Endothelial cell (in vitro differentiated cells): Measurements from ENCODE around the gene SMURF1. TPM values are rescaled to one million over a fixed set of nuclear protein-coding genes. Genes with fewer than 3 reads are reported as not detected.
A peak's percentile ranks its signal among the peaks of the same experiment; 100 is the strongest.

ENCODE experiments used
- DNase-seq: peaks from one replicate; pipeline ENCODE4 v3.0.0; 2021; ENCODE audit warnings: low spot score
- H3K27ac Mint-ChIP-seq: one replicate; pipeline ENCODE4 v1.8.0; 2021; ENCODE audit warnings: mixed read lengths, inconsistent platforms; ENCODE audit not compliant: unreplicated experiment
- H3K27me3 Mint-ChIP-seq: one replicate; pipeline ENCODE4 v1.8.0; 2021; ENCODE audit warnings: mild to moderate bottlenecking, moderate library complexity, mixed read lengths, inconsistent platforms; ENCODE audit not compliant: unreplicated experiment
- H3K36me3 Mint-ChIP-seq: one replicate; pipeline ENCODE4 v1.8.0; 2021; ENCODE audit warnings: mild to moderate bottlenecking, low read depth, mixed read lengths, inconsistent platforms; ENCODE audit not compliant: unreplicated experiment
- H3K4me1 Mint-ChIP-seq: one replicate; pipeline ENCODE4 v1.8.0; 2021; ENCODE audit warnings: mild to moderate bottlenecking, mixed read lengths, inconsistent platforms; ENCODE audit not compliant: unreplicated experiment
- H3K4me3 Mint-ChIP-seq: one replicate; pipeline ENCODE4 v1.8.0; 2021; ENCODE audit warnings: mild to moderate bottlenecking, mixed read lengths, inconsistent platforms; ENCODE audit not compliant: unreplicated experiment
- H3K9me3 Mint-ChIP-seq: one replicate; pipeline ENCODE4 v1.8.0; 2021; ENCODE audit warnings: mixed read lengths, inconsistent platforms; ENCODE audit not compliant: unreplicated experiment
- total RNA-seq: library from RNA; stranded (reverse); fragmentation: NEBNext Ultra II Directional; extraction: Animal tissue kit (Norgen Biotek cat#: 25700); gene quantifications from one replicate; pipeline ENCODE4 v1.2.1, GENCODE V29; 2021; ENCODE audit not compliant: unreplicated experiment
- TF ChIP-seq, protein P1 (sequence below): fragments of 200-600 bp; sonication (generic); IDR thresholded peaks from one replicate; pipeline ENCODE4 v1.5.0; 2021; ENCODE audit warnings: antibody characterized with exemption; ENCODE audit not compliant: unreplicated experiment

The SMURF1 gene
- total RNA-seq, 1 donor from 2014 or later: 32.5 TPM

DNA sequence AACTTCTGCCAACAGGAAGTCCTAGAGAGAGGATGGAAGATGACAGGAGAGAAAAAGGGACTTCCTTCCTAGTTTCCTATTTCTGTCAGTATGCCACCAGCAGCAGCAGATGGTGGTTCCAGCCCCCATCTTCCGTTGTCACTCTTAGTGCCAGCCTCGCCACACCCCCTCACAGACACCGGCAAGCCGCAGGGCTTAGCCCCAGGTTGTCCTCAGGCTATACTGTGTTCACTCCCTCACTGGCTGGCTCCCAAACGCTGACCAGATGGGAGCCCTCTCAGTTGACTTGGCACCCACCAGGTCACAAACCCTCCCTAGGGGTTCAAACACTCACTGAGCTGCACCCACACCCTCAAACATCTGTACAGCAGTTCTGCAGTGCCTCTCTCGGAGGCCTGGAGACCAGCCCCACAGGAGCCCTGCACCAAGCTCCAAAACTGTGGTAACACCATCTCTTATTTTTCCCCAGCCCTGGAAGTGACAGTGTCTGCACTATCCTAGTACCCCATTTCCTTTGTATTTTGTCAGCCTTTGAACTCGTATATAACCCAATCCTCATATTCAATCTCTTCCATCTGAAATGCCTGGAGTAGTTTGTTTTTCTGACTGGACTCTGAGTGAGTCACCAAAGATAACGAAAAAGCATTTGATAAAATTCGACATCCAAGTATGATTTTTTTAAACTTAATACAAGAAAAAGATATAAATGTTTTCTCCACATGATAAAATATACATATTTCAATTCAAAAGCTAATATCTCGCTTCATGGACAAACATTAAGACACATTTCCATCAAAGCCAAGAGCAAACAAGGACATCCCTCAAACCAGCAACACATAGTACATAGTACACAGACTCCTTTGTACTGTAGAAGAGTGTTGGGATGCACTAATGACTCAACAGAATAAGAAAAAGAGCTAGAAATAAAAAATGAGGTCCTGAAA is 34.5 kb downstream of the SMURF1 start:
- H3K27me3 Mint-ChIP-seq: peaks cover 2% of the 10 kb centered on the region
- no peak for DNase-seq
- peak overlapping the region; percentile 16 for H3K27ac Mint-ChIP-seq
- peak overlapping the region; percentile 1 for H3K4me3 Mint-ChIP-seq
- TF ChIP-seq, protein P1, sequence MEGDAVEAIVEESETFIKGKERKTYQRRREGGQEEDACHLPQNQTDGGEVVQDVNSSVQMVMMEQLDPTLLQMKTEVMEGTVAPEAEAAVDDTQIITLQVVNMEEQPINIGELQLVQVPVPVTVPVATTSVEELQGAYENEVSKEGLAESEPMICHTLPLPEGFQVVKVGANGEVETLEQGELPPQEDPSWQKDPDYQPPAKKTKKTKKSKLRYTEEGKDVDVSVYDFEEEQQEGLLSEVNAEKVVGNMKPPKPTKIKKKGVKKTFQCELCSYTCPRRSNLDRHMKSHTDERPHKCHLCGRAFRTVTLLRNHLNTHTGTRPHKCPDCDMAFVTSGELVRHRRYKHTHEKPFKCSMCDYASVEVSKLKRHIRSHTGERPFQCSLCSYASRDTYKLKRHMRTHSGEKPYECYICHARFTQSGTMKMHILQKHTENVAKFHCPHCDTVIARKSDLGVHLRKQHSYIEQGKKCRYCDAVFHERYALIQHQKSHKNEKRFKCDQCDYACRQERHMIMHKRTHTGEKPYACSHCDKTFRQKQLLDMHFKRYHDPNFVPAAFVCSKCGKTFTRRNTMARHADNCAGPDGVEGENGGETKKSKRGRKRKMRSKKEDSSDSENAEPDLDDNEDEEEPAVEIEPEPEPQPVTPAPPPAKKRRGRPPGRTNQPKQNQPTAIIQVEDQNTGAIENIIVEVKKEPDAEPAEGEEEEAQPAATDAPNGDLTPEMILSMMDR: no peak
- peaks cover 44% of the 10 kb centered on the region for H3K4me1 Mint-ChIP-seq
- H3K36me3 Mint-ChIP-seq: peaks cover 6% of the 10 kb centered on the region
- no peaks in the 10 kb centered on the region for H3K9me3 Mint-ChIP-seq

DNA sequence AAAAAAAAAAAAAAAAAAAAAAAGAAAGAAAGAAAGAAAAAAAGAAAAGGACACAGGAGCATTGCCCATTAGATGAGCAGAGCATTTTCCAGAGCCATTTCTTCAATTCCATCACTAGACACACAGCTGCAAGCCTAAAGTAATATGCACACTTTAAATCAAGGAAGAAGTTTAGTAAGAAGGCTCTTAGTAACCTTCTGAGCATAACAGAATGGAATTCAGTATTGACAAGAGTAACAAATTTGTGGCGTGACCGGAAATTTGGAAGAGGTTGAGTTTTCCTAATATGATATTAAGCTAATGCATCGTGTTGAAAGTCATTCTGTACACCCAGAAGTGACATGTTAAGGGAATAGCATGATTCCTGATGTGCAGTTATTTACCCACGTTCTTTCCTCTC is 35.3 kb downstream of the SMURF1 start:
- H3K4me1 Mint-ChIP-seq: peaks cover 44% of the 10 kb centered on the region
- no peak overlapping the region for H3K4me3 Mint-ChIP-seq
- peaks cover 6% of the 10 kb centered on the region for H3K36me3 Mint-ChIP-seq
- peaks cover 2% of the 10 kb centered on the region for H3K27me3 Mint-ChIP-seq
- TF ChIP-seq, protein P1: no peak
- no peak for DNase-seq
- no peak overlapping the region for H3K27ac Mint-ChIP-seq
- no peaks in the 10 kb centered on the region for H3K9me3 Mint-ChIP-seq

DNA sequence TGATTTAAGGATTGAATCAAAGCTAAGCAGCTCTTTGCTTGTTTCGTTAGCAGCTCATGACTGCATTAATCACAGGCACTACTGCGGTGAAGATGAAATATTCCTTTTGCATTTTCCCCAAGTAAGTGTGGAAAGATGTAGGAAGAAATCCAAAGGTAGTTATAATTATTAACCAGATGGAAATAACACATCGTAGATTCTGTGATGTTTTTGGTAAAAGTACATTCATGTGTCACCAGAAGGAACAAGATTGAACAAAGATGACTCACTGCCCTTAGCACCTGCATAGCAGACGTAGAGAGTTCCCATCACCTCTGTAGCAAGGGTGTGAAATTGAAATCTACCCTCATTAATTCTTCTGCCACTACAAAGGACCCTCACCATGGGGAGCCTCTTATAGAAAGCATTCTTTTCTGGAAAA is 37.1 kb downstream of the SMURF1 start:
- no peak for DNase-seq
- H3K9me3 Mint-ChIP-seq: no peaks in the 10 kb centered on the region
- no peaks in the 10 kb centered on the region for H3K36me3 Mint-ChIP-seq
- no peak overlapping the region for H3K4me3 Mint-ChIP-seq
- TF ChIP-seq, protein P1: no peak
- H3K4me1 Mint-ChIP-seq: peaks cover 35% of the 10 kb centered on the region
- H3K27ac Mint-ChIP-seq: no peak overlapping the region
- H3K27me3 Mint-ChIP-seq: peaks cover 2% of the 10 kb centered on the region

DNA sequence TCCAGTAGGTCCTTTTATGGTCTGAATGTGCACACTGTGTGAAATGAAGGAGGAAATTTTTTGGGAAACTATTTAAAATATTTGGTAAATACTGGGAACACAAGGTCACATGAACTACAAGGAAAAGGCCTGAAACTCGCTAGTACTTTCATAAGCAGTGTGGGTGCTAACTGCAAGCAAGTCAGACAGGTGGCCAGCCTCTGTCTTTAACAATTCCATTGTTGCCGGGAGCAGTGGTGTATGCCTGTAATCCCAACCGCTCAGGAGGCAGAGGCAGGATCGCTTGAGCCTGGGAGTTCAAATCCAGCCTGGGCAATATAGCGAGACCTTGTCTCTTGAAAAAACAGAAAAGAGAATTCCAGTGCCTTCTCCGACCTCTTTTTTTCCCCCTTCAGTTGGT is 37.5 kb downstream of the SMURF1 start:
- TF ChIP-seq, protein P1: no peak
- Mint-ChIP-seq H3K27ac (no peak overlapping the region), H3K9me3 (no peaks in the 10 kb centered on the region), H3K27me3 (peaks cover 2% of the 10 kb centered on the region), H3K36me3 (no peaks in the 10 kb centered on the region), H3K4me1 (peaks cover 31% of the 10 kb centered on the region), H3K4me3 (no peak overlapping the region)
- no peak for DNase-seq

DNA sequence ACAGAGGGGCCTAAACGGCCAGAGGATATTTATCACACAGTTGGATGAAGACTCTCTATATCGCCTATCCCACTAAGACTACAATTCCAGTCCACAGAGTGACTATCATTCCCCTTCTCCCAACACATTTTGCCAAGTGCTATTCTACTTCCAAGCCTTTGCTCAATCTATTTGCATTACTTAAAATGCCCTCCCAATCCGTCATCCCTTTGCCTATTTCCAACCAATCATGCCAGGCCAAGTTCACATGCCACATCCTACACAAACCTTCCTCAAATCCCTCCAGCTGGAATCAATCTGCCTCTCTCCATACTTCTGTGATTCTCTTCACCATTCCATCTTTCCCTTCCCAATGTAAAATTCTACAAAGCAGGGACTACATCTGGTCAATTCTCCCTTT is 38.2 kb downstream of the SMURF1 start:
- Mint-ChIP-seq H3K4me3 (no peak overlapping the region), H3K9me3 (no peaks in the 10 kb centered on the region), H3K27me3 (peaks cover 2% of the 10 kb centered on the region), H3K27ac (no peak overlapping the region), H3K4me1 (peaks cover 30% of the 10 kb centered on the region), H3K36me3 (no peaks in the 10 kb centered on the region)
- TF ChIP-seq, protein P1: no peak
- no peak for DNase-seq
